HG02852 (cell line): ENCODE measurements around the gene PDIA5.

Experiments used
- ATAC-seq: cut with Tn5 transposase; IDR thresholded peaks from one replicate; pipeline ENCODE4 v1.9.1; 2021; ENCODE audit warnings: mild to moderate bottlenecking, moderate library complexity; ENCODE audit not compliant: unreplicated experiment

The PDIA5 gene

GRCh38 chr3:123090728-123091531 lies 24.1 kb downstream of the PDIA5 start:
- ATAC-seq = no peak

- no peak for ATAC-seq
Observed at GRCh38 chr3:123092243-123092642, 25.4 kb downstream of the PDIA5 start.

- ATAC-seq = no peak
Observed at GRCh38 chr3:123093696-123094095, 26.9 kb downstream of the PDIA5 start.

GRCh38 chr3:123094516-123095313 lies 27.9 kb downstream of the PDIA5 start:
- no peak for ATAC-seq

GRCh38 chr3:123096126-123096525 lies 29.3 kb downstream of the PDIA5 start:
- no peak for ATAC-seq

- no peak for ATAC-seq
Observed at GRCh38 chr3:123096731-123097130, 29.9 kb downstream of the PDIA5 start.

GRCh38 chr3:123098426-123099330 lies 31.9 kb downstream of the PDIA5 start:
- ATAC-seq = no peak

- ATAC-seq = no peak
Observed at GRCh38 chr3:123099331-123100192, 32.7 kb downstream of the PDIA5 start.

GRCh38 chr3:123100193-123100776 lies 33.5 kb downstream of the PDIA5 start:
- no peak for ATAC-seq

GRCh38 chr3:123102249-123102648 lies 35.4 kb downstream of the PDIA5 start:
- no peak for ATAC-seq

- no peak for ATAC-seq
Observed at GRCh38 chr3:123102826-123103225, 36.0 kb downstream of the PDIA5 start.

GRCh38 chr3:123104550-123104949 lies 37.7 kb downstream of the PDIA5 start:
- no peak for ATAC-seq

- ATAC-seq = no peak
Observed at GRCh38 chr3:123105201-123106189, 38.7 kb downstream of the PDIA5 start.

- no peak for ATAC-seq
Observed at GRCh38 chr3:123110282-123110975, 43.6 kb downstream of the PDIA5 start.

GRCh38 chr3:123110976-123111615 lies 44.3 kb downstream of the PDIA5 start:
- no peak for ATAC-seq

GRCh38 chr3:123111640-123112039 lies 44.8 kb downstream of the PDIA5 start:
- ATAC-seq = no peak

GRCh38 chr3:123112232-123112631 lies 45.4 kb downstream of the PDIA5 start:
- no peak for ATAC-seq
